Measurements from ENCODE around the gene ARPC2.
A peak's percentile ranks its signal among the peaks of the same experiment; 100 is the strongest.

Gene ARPC2

GRCh38 chr2:218214116-218214515 lies 2.9 kb upstream of the ARPC2 start:
- peaks cover 9% of the 10 kb centered on the region for H3K4me1 ChIP-seq (ENCODE audit: control insufficient read depth, insufficient read depth, low read length)
- H3K4me3 ChIP-seq (ENCODE audit: insufficient read depth, low read depth, low read length) = no peak overlapping the region
- 93 to 100% methylated on average over 1 of the region's 1 CpG for WGBS, 2 experiments
- H3K9me3 ChIP-seq (ENCODE audit: control insufficient read depth, low read length) = no peaks in the 10 kb centered on the region
- H3K36me3 ChIP-seq (ENCODE audit: control insufficient read depth, insufficient read depth, low read length) = no peaks in the 10 kb centered on the region
- no peak overlapping the region for H3K27ac ChIP-seq (ENCODE audit: insufficient read depth, low read depth, low read length, poor library complexity, severe bottlenecking)
- no peaks in the 10 kb centered on the region for H3K27me3 ChIP-seq (ENCODE audit: control insufficient read depth, insufficient read depth, low read length, poor library complexity, severe bottlenecking)

- 77 to 84% methylated on average over 7 to 9 of the region's 9 CpGs for WGBS, 2 experiments
- Histone ChIP-seq H3K27me3 (ENCODE audit: control insufficient read depth, insufficient read depth, low read length, poor library complexity, severe bottlenecking) (no peaks in the 10 kb centered on the region), H3K9me3 (ENCODE audit: control insufficient read depth, low read length) (no peaks in the 10 kb centered on the region), H3K27ac (ENCODE audit: insufficient read depth, low read depth, low read length, poor library complexity, severe bottlenecking) (peak overlapping the region; percentile 19), H3K4me3 (ENCODE audit: insufficient read depth, low read depth, low read length) (peak overlapping the region; percentile 89), H3K4me1 (ENCODE audit: control insufficient read depth, insufficient read depth, low read length) (peaks cover 9% of the 10 kb centered on the region), H3K36me3 (ENCODE audit: control insufficient read depth, insufficient read depth, low read length) (no peaks in the 10 kb centered on the region)
Observed at GRCh38 chr2:218216336-218216673, 684 bp upstream of the ARPC2 start.

- WGBS, 2 experiments = 1% methylated on average over 47 of the region's 47 CpGs
- no peaks in the 10 kb centered on the region for H3K9me3 ChIP-seq (ENCODE audit: control insufficient read depth, low read length)
Observed at GRCh38 chr2:218217360-218218267, 625 bp downstream of the ARPC2 start.

GRCh38 chr2:218218268-218219185 lies 1.5 kb downstream of the ARPC2 start:
- no peaks in the 10 kb centered on the region for H3K27me3 ChIP-seq (ENCODE audit: control insufficient read depth, insufficient read depth, low read length, poor library complexity, severe bottlenecking)
- H3K27ac ChIP-seq (ENCODE audit: insufficient read depth, low read depth, low read length, poor library complexity, severe bottlenecking) = no peak overlapping the region
- H3K4me3 ChIP-seq (ENCODE audit: insufficient read depth, low read depth, low read length) = peak overlapping the region; percentile 89
- H3K4me1 ChIP-seq (ENCODE audit: control insufficient read depth, insufficient read depth, low read length) = peaks cover 9% of the 10 kb centered on the region
- H3K36me3 ChIP-seq (ENCODE audit: control insufficient read depth, insufficient read depth, low read length) = no peaks in the 10 kb centered on the region
- WGBS, 2 experiments = 47 to 48% methylated on average over 4 of the region's 4 CpGs
- H3K9me3 ChIP-seq (ENCODE audit: control insufficient read depth, low read length) = no peaks in the 10 kb centered on the region

More at GRCh38 chr2:218217360-218218267, 625 bp downstream of the ARPC2 start:
- H3K27ac ChIP-seq (ENCODE audit: insufficient read depth, low read depth, low read length, poor library complexity, severe bottlenecking) = peak overlapping the region; percentile 52
- H3K36me3 ChIP-seq (ENCODE audit: control insufficient read depth, insufficient read depth, low read length) = no peaks in the 10 kb centered on the region
- H3K4me3 ChIP-seq (ENCODE audit: insufficient read depth, low read depth, low read length) = peak overlapping the region; percentile 89
- peaks cover 9% of the 10 kb centered on the region for H3K4me1 ChIP-seq (ENCODE audit: control insufficient read depth, insufficient read depth, low read length)
- no peaks in the 10 kb centered on the region for H3K27me3 ChIP-seq (ENCODE audit: control insufficient read depth, insufficient read depth, low read length, poor library complexity, severe bottlenecking)

GRCh38 chr2:218219934-218220333 lies 2.9 kb downstream of the ARPC2 start:
- Histone ChIP-seq H3K4me1 (ENCODE audit: control insufficient read depth, insufficient read depth, low read length) (peaks cover 9% of the 10 kb centered on the region), H3K36me3 (ENCODE audit: control insufficient read depth, insufficient read depth, low read length) (no peaks in the 10 kb centered on the region), H3K27me3 (ENCODE audit: control insufficient read depth, insufficient read depth, low read length, poor library complexity, severe bottlenecking) (no peaks in the 10 kb centered on the region), H3K4me3 (ENCODE audit: insufficient read depth, low read depth, low read length) (no peak overlapping the region), H3K27ac (ENCODE audit: insufficient read depth, low read depth, low read length, poor library complexity, severe bottlenecking) (no peak overlapping the region), H3K9me3 (ENCODE audit: control insufficient read depth, low read length) (no peaks in the 10 kb centered on the region)
- WGBS, 2 experiments = 88 to 89% methylated on average over 2 of the region's 2 CpGs

- H3K27ac ChIP-seq (ENCODE audit: insufficient read depth, low read depth, low read length, poor library complexity, severe bottlenecking) = no peak overlapping the region
- H3K4me1 ChIP-seq (ENCODE audit: control insufficient read depth, insufficient read depth, low read length) = peaks cover 9% of the 10 kb centered on the region
- 97 to 98% methylated on average over 5 of the region's 5 CpGs for WGBS, 2 experiments
- H3K36me3 ChIP-seq (ENCODE audit: control insufficient read depth, insufficient read depth, low read length) = peaks cover 2% of the 10 kb centered on the region
- H3K4me3 ChIP-seq (ENCODE audit: insufficient read depth, low read depth, low read length) = no peak overlapping the region
- no peaks in the 10 kb centered on the region for H3K27me3 ChIP-seq (ENCODE audit: control insufficient read depth, insufficient read depth, low read length, poor library complexity, severe bottlenecking)
- H3K9me3 ChIP-seq (ENCODE audit: control insufficient read depth, low read length) = no peaks in the 10 kb centered on the region
Observed at GRCh38 chr2:218221000-218221399, 4.0 kb downstream of the ARPC2 start.

GRCh38 chr2:218223046-218223445 lies 6.1 kb downstream of the ARPC2 start:
- no peak overlapping the region for H3K27ac ChIP-seq (ENCODE audit: insufficient read depth, low read depth, low read length, poor library complexity, severe bottlenecking)
- WGBS, 2 experiments = 88 to 95% methylated on average over 5 of the region's 5 CpGs
- H3K4me1 ChIP-seq (ENCODE audit: control insufficient read depth, insufficient read depth, low read length) = peaks cover 9% of the 10 kb centered on the region
- H3K4me3 ChIP-seq (ENCODE audit: insufficient read depth, low read depth, low read length) = no peak overlapping the region
- peaks cover 8% of the 10 kb centered on the region for H3K36me3 ChIP-seq (ENCODE audit: control insufficient read depth, insufficient read depth, low read length)
- no peaks in the 10 kb centered on the region for H3K27me3 ChIP-seq (ENCODE audit: control insufficient read depth, insufficient read depth, low read length, poor library complexity, severe bottlenecking)
- no peaks in the 10 kb centered on the region for H3K9me3 ChIP-seq (ENCODE audit: control insufficient read depth, low read length)

- no peaks in the 10 kb centered on the region for H3K4me1 ChIP-seq (ENCODE audit: control insufficient read depth, insufficient read depth, low read length)
- no peaks in the 10 kb centered on the region for H3K9me3 ChIP-seq (ENCODE audit: control insufficient read depth, low read length)
- 64 to 78% methylated on average over 1 of the region's 1 CpG for WGBS, 2 experiments
- peaks cover 8% of the 10 kb centered on the region for H3K36me3 ChIP-seq (ENCODE audit: control insufficient read depth, insufficient read depth, low read length)
- no peak overlapping the region for H3K27ac ChIP-seq (ENCODE audit: insufficient read depth, low read depth, low read length, poor library complexity, severe bottlenecking)
- no peak overlapping the region for H3K4me3 ChIP-seq (ENCODE audit: insufficient read depth, low read depth, low read length)
- no peaks in the 10 kb centered on the region for H3K27me3 ChIP-seq (ENCODE audit: control insufficient read depth, insufficient read depth, low read length, poor library complexity, severe bottlenecking)
Observed at GRCh38 chr2:218224186-218224585, 7.2 kb downstream of the ARPC2 start.

- 91 to 95% methylated on average over 2 to 3 of the region's 3 CpGs for WGBS, 2 experiments
- peaks cover 21% of the 10 kb centered on the region for H3K36me3 ChIP-seq (ENCODE audit: control insufficient read depth, insufficient read depth, low read length)
- H3K27ac ChIP-seq (ENCODE audit: insufficient read depth, low read depth, low read length, poor library complexity, severe bottlenecking) = no peak overlapping the region
Observed at GRCh38 chr2:218226903-218227302, 9.9 kb downstream of the ARPC2 start.

More at GRCh38 chr2:218226903-218227302, 9.9 kb downstream of the ARPC2 start:
- Histone ChIP-seq H3K9me3 (ENCODE audit: control insufficient read depth, low read length) (no peaks in the 10 kb centered on the region), H3K4me3 (ENCODE audit: insufficient read depth, low read depth, low read length) (no peak overlapping the region), H3K4me1 (ENCODE audit: control insufficient read depth, insufficient read depth, low read length) (no peaks in the 10 kb centered on the region), H3K27me3 (ENCODE audit: control insufficient read depth, insufficient read depth, low read length, poor library complexity, severe bottlenecking) (no peaks in the 10 kb centered on the region)
